Skeletal muscle tissue (tissue), 4 donors: Measurements from ENCODE around the gene NRL. TPM values are rescaled to one million over a fixed set of nuclear protein-coding genes. Genes with fewer than 3 reads are reported as not detected.
A peak's percentile ranks its signal among the peaks of the same experiment; 100 is the strongest.
"Not testable (repeated sequence)": the region's sequence is repeated elsewhere in the genome, so short reads cannot be mapped to it uniquely, and the experiment has no call there.

Experiments
- H3K27ac ChIP-seq: one replicate; pipeline ENCODE4 v1.7.0; 2013; ENCODE audit warnings: mild to moderate bottlenecking, low read depth, low read length, inconsistent platforms
- H3K27me3 ChIP-seq, 3 donors: one replicate each; pipeline ENCODE4 v1.7.0; 2013; ENCODE audit warnings: low read length in 3 of 3; ENCODE audit not compliant: control insufficient read depth in 3 of 3, insufficient read depth in 3 of 3
- H3K36me3 ChIP-seq, 3 donors: one replicate each; pipeline ENCODE4 v1.7.0; 2013; ENCODE audit warnings: low read length in 3 of 3; ENCODE audit not compliant: control insufficient read depth in 3 of 3, insufficient read depth in 3 of 3
- H3K4me1 ChIP-seq, 3 donors: one replicate each; pipeline ENCODE4 v1.7.0; 2013; ENCODE audit warnings: low read length in 3 of 3, mild to moderate bottlenecking in 3 of 3; ENCODE audit not compliant: control insufficient read depth in 3 of 3, insufficient read depth in 3 of 3
- H3K4me3 ChIP-seq, 3 donors: one replicate each; pipeline ENCODE4 v1.7.0; 2013; ENCODE audit warnings: low read length in 3 of 3
- H3K9ac ChIP-seq, 3 donors: one replicate each; pipeline ENCODE4 v1.7.0; 2013; ENCODE audit warnings: low read length in 3 of 3, mild to moderate bottlenecking in 3 of 3, moderate library complexity in 2 of 3, low read depth in 1 of 3
- H3K9me3 ChIP-seq, 3 donors: one replicate each; pipeline ENCODE4 v1.7.0; 2013; ENCODE audit warnings: low read length in 3 of 3; ENCODE audit not compliant: control insufficient read depth in 3 of 3
- total RNA-seq: library from RNA; depleted of rRNA; stranded (reverse); fragments of >200 nt; gene quantifications from one replicate; pipeline ENCODE4 v1.2.3, GENCODE V29; 2014
- donor health status: Osteomylitis.

Gene NRL
- total RNA-seq, 1 donor from 2014 or later: 2.1 TPM

DNA sequence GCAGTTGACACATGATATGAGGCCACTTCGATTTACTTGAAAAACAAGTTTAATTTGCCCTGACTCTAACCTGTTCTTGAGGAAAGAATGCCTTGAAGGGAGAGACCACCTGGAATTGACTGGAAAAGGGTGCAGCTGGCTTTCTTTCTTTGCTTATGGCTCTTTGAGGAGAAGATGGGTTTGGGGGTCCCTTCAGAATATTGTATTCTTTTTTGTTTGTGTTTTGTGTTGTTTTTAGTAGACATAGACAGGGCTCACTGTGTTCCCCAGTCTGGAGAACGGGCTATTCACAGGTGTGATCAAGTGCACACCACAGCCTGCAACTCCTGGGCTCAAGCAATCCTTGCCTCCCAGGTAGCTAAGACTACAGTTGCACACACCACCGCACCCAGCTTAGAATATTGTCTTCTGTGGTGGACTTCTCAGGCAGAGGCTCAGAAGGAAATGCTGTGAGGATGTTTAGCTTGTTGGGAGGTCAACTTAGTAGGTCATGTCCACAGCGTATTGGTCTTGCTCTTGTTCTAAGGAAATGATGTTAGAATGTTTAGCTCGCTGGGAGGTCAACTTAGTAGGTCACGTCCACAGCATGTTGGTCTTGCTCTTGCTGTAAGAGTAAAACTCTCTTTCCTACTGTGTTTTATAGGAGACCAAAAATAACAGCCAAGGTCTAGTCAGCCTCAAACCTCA is 1.5 kb upstream of the NRL start:
- Histone ChIP-seq H3K27me3 (no peaks in the 10 kb centered on the region), H3K9me3 (no peaks in the 10 kb centered on the region), H3K27ac (no peak overlapping the region), H3K4me3 (peak overlapping the region; percentile 85 to 98 (median 98)), H3K36me3 (peaks cover 37 to 43% (median 38%) of the 10 kb centered on the region in 3 donors), H3K9ac (peak overlapping the region; percentile 88 to 100 (median 94)), H3K4me1 (peaks cover 21 to 23% (median 21%) of the 10 kb centered on the region in 3 donors)

DNA sequence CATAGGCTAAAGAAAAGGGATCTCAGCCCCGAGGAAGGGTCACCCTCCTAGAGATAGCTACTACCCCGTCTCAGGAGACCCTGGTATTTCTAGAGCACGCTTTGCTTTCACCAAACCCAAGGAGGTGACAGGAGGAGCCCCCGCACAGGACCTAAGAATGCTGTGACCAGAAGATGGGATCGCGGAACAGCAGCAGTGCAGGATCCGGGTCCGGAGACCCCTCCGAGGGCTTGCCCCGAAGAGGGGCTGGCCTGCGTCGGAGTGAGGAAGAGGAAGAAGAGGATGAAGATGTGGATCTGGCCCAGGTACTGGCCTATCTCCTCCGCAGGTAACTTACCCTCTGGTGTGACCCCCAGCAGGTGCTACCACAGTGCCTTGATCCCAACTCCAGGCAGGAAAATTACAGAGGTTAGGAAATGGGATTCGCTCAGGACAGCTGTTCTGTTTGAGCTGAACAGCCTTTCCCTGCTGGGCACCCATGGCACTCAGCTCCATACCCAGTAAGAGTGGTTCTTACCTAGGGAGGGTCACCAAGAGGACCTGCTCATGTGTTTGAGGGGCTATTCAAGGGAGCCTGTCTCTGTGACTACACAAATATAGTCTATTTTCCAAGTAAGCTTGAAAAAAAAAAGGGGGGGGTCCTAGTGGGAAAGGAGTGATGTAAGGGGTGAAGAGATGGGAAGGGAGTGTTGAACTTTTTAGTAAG is 826 bp upstream of the NRL start:
- Histone ChIP-seq H3K27ac (peak overlapping the region; percentile 97), H3K4me1 (peaks cover 21 to 23% (median 21%) of the 10 kb centered on the region in 3 donors), H3K27me3 (no peaks in the 10 kb centered on the region), H3K9ac (peak overlapping the region; percentile 88 to 100 (median 94)), H3K4me3 (peak overlapping the region; percentile 85 to 98 (median 98)), H3K36me3 (peaks cover 30 to 36% (median 31%) of the 10 kb centered on the region in 3 donors), H3K9me3 (no peaks in the 10 kb centered on the region)

- Histone ChIP-seq H3K9me3 (no peaks in the 10 kb centered on the region), H3K9ac (peak overlapping the region; percentile 85 to 100 (median 99)), H3K4me1 (peaks cover 21 to 24% (median 23%) of the 10 kb centered on the region in 3 donors), H3K36me3 (peaks cover 17 to 23% (median 18%) of the 10 kb centered on the region in 3 donors), H3K27ac (peak overlapping the region; percentile 97), H3K27me3 (no peaks in the 10 kb centered on the region), H3K4me3 (peak overlapping the region; percentile 93 to 98 (median 98))
These were observed 783 bp downstream of the NRL start for GRCh38 chr14:24113801-24114531.

DNA sequence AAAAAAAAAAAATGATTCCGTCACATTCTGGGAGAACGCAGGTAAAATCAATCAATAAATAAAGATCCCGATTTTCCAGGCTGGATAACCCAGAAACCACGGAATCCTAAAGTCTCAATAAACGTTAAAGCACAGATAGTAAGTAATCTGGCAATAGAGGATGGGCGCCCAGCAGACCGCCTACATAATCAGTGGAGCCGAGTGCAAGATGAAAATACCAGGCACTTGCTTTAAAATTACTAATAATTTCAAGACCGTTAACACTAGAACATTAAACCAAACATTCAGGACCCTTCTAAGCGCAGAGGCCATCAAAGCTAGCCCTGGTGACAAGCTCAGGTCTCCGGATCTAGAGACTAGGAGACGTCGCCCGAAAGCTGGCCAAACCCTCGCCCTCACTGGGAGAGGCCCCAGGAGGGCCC is 1.4 kb downstream of the NRL start:
- Histone ChIP-seq H3K9me3 (no peaks in the 10 kb centered on the region), H3K9ac (peak overlapping the region; percentile 85 to 100 (median 99)), H3K4me3 (peak overlapping the region; percentile 93 to 98 (median 98))

GRCh38 chr14:24110523-24110922 is 4.2 kb downstream of the NRL start:
- no peak overlapping the region for H3K27ac ChIP-seq
- H3K27me3 ChIP-seq: no peaks in the 10 kb centered on the region
- H3K4me1 ChIP-seq: peaks cover 8 to 18% (median 13%) of the 10 kb centered on the region in 3 donors
- no peak overlapping the region for H3K9ac ChIP-seq
- H3K36me3 ChIP-seq: no peaks in the 10 kb centered on the region
- H3K4me3 ChIP-seq: no peak overlapping the region
- no peaks in the 10 kb centered on the region for H3K9me3 ChIP-seq

More for the DNA sequence above, 1.4 kb downstream of the NRL start:
- Histone ChIP-seq H3K4me1 (peaks cover 21 to 29% (median 28%) of the 10 kb centered on the region in 3 donors), H3K27me3 (no peaks in the 10 kb centered on the region), H3K27ac (peak overlapping the region; percentile 97), H3K36me3 (peaks cover 12 to 18% (median 12%) of the 10 kb centered on the region in 3 donors)

- no peaks in the 10 kb centered on the region for H3K9me3 ChIP-seq
- peaks cover 4 to 15% (median 9%) of the 10 kb centered on the region in 3 donors for H3K4me1 ChIP-seq
- H3K4me3 ChIP-seq: no peak overlapping the region
- H3K27me3 ChIP-seq: no peaks in the 10 kb centered on the region
- no peak overlapping the region for H3K27ac ChIP-seq
- H3K36me3 ChIP-seq: no peaks in the 10 kb centered on the region
- no peak overlapping the region for H3K9ac ChIP-seq
These were observed 4.7 kb downstream of the NRL start for GRCh38 chr14:24110060-24110459.

- Histone ChIP-seq H3K4me1 (peaks cover 0 to 9% (median 7%) of the 10 kb centered on the region in 3 donors), H3K9me3 (no peaks in the 10 kb centered on the region), H3K36me3 (peaks cover 0 to 3% (median 0%) of the 10 kb centered on the region in 3 donors), H3K4me3 (no peak overlapping the region), H3K27me3 (no peaks in the 10 kb centered on the region), H3K27ac (no peak overlapping the region), H3K9ac (peak overlapping the region in 2 of 3 donors; percentile 7 to 51)
These were observed 6.3 kb downstream of the NRL start for GRCh38 chr14:24108336-24108874.

GRCh38 chr14:24106672-24107271 is 8.0 kb downstream of the NRL start:
- Histone ChIP-seq H3K27me3 (no peaks in the 10 kb centered on the region), H3K9me3 (no peaks in the 10 kb centered on the region), H3K36me3 (peaks cover 0 to 3% (median 3%) of the 10 kb centered on the region in 3 donors), H3K27ac (no peak overlapping the region), H3K4me3 (no peak overlapping the region), H3K4me1 (peaks cover 0 to 7% (median 7%) of the 10 kb centered on the region in 3 donors), H3K9ac (no peak overlapping the region)

- H3K4me3 ChIP-seq, H3K9ac ChIP-seq, H3K36me3 ChIP-seq, H3K27ac ChIP-seq, H3K9me3 ChIP-seq, H3K27me3 ChIP-seq, H3K4me1 ChIP-seq: not testable (repeated sequence)
These were observed 9.0 kb downstream of the NRL start for GRCh38 chr14:24105609-24106239.
